NCI-H2196 (cell line): ENCODE data around the gene NR5A1.

Source experiments
- DNase-seq: peaks from one replicate; lab custom pipeline; 2025; ENCODE audit not compliant: unreplicated experiment; lab: John Stamatoyannopoulos, UW

Gene NR5A1

GRCh38 chr9:124444166-124444565, 63.0 kb downstream of the NR5A1 start:
- no peak for DNase-seq

GRCh38 chr9:124443625-124444024, 63.6 kb downstream of the NR5A1 start:
- DNase-seq, result no peak

- DNase-seq, result no peak
Observed at GRCh38 chr9:124442826-124443225, 64.4 kb downstream of the NR5A1 start.

GRCh38 chr9:124442379-124442778, 64.8 kb downstream of the NR5A1 start:
- no peak for DNase-seq

- DNase-seq, result no peak
Observed at GRCh38 chr9:124441291-124441690, 65.9 kb downstream of the NR5A1 start.

- no peak for DNase-seq
Observed at GRCh38 chr9:124440786-124441185, 66.4 kb downstream of the NR5A1 start.

GRCh38 chr9:124439686-124440243, 67.4 kb downstream of the NR5A1 start:
- DNase-seq, result no peak

GRCh38 chr9:124439086-124439485, 68.1 kb downstream of the NR5A1 start:
- DNase-seq, result no peak

- no peak for DNase-seq
Observed at GRCh38 chr9:124438091-124438490, 69.1 kb downstream of the NR5A1 start.

- DNase-seq, result no peak
Observed at GRCh38 chr9:124437086-124437485, 70.1 kb downstream of the NR5A1 start.

- DNase-seq, result no peak
Observed at GRCh38 chr9:124436320-124436719, 70.9 kb downstream of the NR5A1 start.
